ENCODE results near the gene TPO. TPM values are rescaled to one million over a fixed set of nuclear protein-coding genes. Genes with fewer than 3 reads are reported as not detected.

The TPO gene
- total RNA-seq, result not detected in 2 replicates

GRCh38 chr2:1413156-1413710 is at the start of gene TPO:
TSS of gene TPO (plus strand) at chr2:1413463. CDS start at chr2:1414409, 946 bp downstream.

All from pericardium fibroblast (primary cell).